ENCODE results near the gene F8A3.

Gene F8A3

GRCh38 chrX:155417769-155418168, 40.7 kb downstream of the F8A3 start:
- H3K27ac ChIP-seq: no peak overlapping the region
- TF ChIP-seq ZFX (IDR thresholded peaks at IDR 0.05): no peak
- TF ChIP-seq CTCF (conservative IDR thresholded peaks at IDR 0.05): no peak

All from C4-2B (cell line).